Measurements from ENCODE around the gene SSH3. TPM values are rescaled to one million over a fixed set of nuclear protein-coding genes. Genes with fewer than 3 reads are reported as not detected.

SSH3 gene
- total and polyA plus RNA-seq, 11 donors = 8.1 to 23.9 (median 15.8) TPM

DNA sequence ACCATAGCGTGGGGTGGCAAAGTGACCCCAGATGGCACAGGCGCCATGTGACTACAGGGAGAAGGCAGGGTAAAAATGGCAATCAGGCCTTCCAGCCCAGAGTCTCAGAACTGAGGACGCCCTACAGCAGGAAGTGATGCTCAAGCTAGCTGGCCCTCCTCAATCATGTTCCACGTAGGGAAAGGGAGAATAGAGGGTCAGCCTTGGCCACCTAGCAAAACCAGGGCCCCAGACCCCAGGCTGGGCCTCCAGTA is 15.2 kb upstream of the SSH3 start:
- H3K36me3 ChIP-seq = peaks cover 3 to 75% (median 57%) of the 10 kb centered on the region in 9 donors
- H3K4me1 ChIP-seq = peaks cover 5 to 86% (median 31%) of the 10 kb centered on the region in 12 donors
- WGBS, 4 donors = 24 to 35% (median 30%) methylated on average over 4 of the region's 4 CpGs

DNA sequence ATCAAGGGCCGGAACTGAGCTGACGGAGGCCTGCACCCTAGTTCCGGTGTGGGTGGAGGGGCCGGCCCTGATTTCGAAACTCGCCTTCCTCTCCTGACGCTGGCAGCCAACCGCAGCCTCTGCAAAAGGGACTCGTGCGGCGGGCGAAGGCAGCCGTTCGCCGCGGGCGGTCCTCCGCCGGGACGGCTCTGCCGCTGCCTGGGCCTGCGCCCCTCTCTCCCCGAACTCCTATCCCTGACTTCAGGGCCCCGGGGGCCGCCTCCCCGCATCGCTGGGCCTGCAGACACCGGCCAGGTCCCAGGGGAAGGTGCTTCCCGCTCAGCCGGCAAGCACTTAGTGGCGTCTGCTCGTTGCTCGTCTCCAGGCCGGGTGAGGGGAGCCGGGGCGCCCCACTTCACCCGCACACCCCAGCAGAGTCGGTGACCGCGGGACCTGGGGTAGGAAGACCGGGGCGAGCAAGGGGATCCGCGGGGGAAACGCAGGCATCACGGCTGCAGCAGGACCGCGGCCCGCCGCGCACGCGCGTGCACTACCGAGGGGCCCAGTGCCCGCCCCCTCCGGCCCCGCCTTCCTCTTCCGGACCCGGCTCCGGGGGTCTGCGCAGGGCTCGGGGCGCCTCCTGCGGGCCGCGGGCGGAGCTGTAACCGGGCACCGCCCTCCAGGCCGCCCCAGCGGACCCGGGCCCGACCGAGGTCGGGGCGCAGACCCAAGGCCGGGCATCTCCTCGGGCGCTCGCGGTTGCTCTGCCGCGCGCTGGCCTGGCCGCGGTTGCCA is 14.7 kb upstream of the SSH3 start:
- Histone ChIP-seq H3K4me3 (peak overlapping the region; percentile 70 to 95 (median 86)), H3K4me1 (peaks cover 5 to 88% (median 31%) of the 10 kb centered on the region in 12 donors)

More for the DNA sequence above, 15.2 kb upstream of the SSH3 start:
- H3K4me3 ChIP-seq = peak overlapping the region; percentile 70 to 95 (median 86)
- no peak for ATAC-seq
- H3K9me3 ChIP-seq = no peaks in the 10 kb centered on the region
- intact Hi-C loops (cut with DNase I) = loop anchor here in 4 of 10 donors (1.0 to 2.0 kb wide), 6 partner anchors 11 to 29 kb away; partner anchors contain the start of genes GRK2 (in 1 of the 4) and SSH3 (in 1 of the 4)
- H3K27ac ChIP-seq = peak overlapping the region; percentile 89 to 100 (median 94)
- TF ChIP-seq, protein P1, sequence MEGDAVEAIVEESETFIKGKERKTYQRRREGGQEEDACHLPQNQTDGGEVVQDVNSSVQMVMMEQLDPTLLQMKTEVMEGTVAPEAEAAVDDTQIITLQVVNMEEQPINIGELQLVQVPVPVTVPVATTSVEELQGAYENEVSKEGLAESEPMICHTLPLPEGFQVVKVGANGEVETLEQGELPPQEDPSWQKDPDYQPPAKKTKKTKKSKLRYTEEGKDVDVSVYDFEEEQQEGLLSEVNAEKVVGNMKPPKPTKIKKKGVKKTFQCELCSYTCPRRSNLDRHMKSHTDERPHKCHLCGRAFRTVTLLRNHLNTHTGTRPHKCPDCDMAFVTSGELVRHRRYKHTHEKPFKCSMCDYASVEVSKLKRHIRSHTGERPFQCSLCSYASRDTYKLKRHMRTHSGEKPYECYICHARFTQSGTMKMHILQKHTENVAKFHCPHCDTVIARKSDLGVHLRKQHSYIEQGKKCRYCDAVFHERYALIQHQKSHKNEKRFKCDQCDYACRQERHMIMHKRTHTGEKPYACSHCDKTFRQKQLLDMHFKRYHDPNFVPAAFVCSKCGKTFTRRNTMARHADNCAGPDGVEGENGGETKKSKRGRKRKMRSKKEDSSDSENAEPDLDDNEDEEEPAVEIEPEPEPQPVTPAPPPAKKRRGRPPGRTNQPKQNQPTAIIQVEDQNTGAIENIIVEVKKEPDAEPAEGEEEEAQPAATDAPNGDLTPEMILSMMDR (IDR thresholded peaks at IDR 0.05) = no peak
- DNase-seq = no peak
- no peaks in the 10 kb centered on the region for H3K27me3 ChIP-seq

DNA sequence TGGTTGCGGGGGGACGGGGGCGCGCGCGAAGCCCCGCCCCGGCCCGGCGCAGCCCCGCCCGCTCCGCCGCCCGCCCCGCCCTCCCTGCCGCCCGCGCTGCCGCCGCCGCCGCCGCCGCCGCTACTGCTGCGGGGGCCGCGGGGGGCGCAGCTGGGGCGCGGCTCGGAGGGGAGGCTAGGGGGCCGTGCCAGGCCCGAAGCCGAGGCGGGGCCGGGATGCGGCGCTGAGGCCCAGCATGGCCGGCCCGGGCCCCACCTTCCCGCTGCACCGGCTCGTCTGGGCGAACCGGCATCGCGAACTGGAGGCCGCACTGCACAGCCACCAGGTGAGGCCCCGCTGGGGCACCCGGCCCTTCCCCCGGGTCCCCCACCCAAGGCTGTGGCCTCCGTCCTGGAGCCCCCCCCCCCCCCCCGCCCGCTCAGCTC is 14.1 kb upstream of the SSH3 start, which contains the start of gene ANKRD13D:
Gene ANKRD13D, plus strand, starts transcription at position 78 of the 425 bp plus-strand sequence. Its CDS starts 158 bp downstream, at position 236.
- Histone ChIP-seq H3K27ac (peak within 1 kb of the TSS; percentile 89 to 100 (median 94)), H3K27me3 (no peaks in the 10 kb centered on the region), H3K4me1 (peaks cover 5 to 88% (median 31%) of the 10 kb centered on the region in 12 donors), H3K4me3 (peak within 1 kb of the TSS; percentile 70 to 95 (median 86)), H3K36me3 (peaks cover 3 to 75% (median 46%) of the 10 kb centered on the region in 9 donors), H3K9me3 (no peaks in the 10 kb centered on the region)
- intact Hi-C loops (cut with DNase I) = loop anchor here in 5 of 10 donors (1.0 to 2.0 kb wide), 6 partner anchors 14 to 28 kb away; partner anchors contain the start of genes GRK2 (in 3 of the 5) and SSH3 (in 1 of the 5)
- ATAC-seq (no peak), DNase-seq (no peak)
- 0 to 1% (median 0%) methylated on average over 1 to 56 of the region's 56 CpGs; no CpG with 5 or more reads in 1 of the 4 donors for WGBS, 4 donors
- TF ChIP-seq POLR2A (IDR thresholded peaks at IDR 0.05) = no peak
- TF ChIP-seq, protein P1 (IDR thresholded peaks at IDR 0.05) = no peak

More for the DNA sequence above, 14.7 kb upstream of the SSH3 start:
- 0 to 1% (median 1%) methylated on average over 15 to 87 of the region's 87 CpGs for WGBS, 4 donors
- Histone ChIP-seq H3K9me3 (no peaks in the 10 kb centered on the region), H3K27ac (peak overlapping the region; percentile 89 to 100 (median 94)), H3K36me3 (peaks cover 3 to 75% (median 52%) of the 10 kb centered on the region in 9 donors), H3K27me3 (no peaks in the 10 kb centered on the region)
- ATAC-seq = peak; percentile 48 to 87 (median 84)
- peak; percentile 91 to 94 (median 92) for DNase-seq
- intact Hi-C loops (cut with DNase I) = loop anchor here in 5 of 10 donors (1.0 to 2.0 kb wide), 8 partner anchors 11 to 29 kb away; partner anchors contain the start of genes GRK2 (in 3 of the 5) and SSH3 (in 1 of the 5)
- TF ChIP-seq, protein P1 (IDR thresholded peaks at IDR 0.05) = peak; percentile 19 to 67 (median 54)
- peak in 1 of 2 donors; percentile 48 for TF ChIP-seq POLR2A (IDR thresholded peaks at IDR 0.05)
